ENCODE results near the gene NFIA. TPM values are rescaled to one million over a fixed set of nuclear protein-coding genes. Genes with fewer than 3 reads are reported as not detected.

Gene NFIA
- total and polyA plus RNA-seq, 4 experiments from 2014 or later: 5.1 to 7.3 (median 6.7) TPM

DNA sequence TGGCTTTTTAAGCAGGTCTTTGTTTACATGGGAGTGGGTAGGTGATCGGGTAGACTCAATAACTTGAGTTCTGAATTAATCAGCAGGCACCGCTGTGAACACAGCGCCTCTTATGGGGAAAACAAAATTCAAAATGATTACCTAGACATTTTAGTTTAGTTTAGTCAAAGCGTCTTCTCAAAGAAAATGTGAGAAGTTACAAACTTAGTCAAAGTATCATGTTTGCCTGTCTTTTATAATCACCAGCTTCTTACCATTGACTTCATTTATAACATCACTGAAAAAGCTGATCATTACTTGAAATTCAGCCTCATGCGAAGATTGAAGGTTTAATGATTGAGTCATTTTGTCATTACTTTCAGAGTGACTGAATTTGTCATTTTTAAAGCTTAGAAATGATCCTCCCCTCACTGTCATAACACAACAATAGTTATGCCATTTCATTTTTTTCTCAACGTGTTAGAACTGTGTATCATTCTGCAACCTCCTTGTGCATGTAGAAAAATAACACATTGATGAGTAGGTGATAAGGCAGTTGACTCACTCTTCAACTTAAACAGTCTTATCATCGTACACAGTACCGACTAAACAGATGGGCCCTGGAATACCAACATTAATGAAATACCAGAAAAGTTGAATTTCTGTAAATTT lies 188.5 kb downstream of the NFIA start:
- Histone ChIP-seq H3K36me3 (ENCODE audit: insufficient read depth, low read length) (no peaks in the 10 kb centered on the region), H3K27me3 (ENCODE audit: insufficient read depth, low read length) (no peaks in the 10 kb centered on the region), H3K4me3 (ENCODE audit: low read length in 2 of 2) (no peak overlapping the region), H3K4me1 (ENCODE audit: insufficient read depth, low read length) (peaks cover 7% of the 10 kb centered on the region), H3K9me3 (ENCODE audit: control insufficient read depth in 1 of 2, low read length in 2 of 2) (no peaks in the 10 kb centered on the region), H3K27ac (ENCODE audit: low read depth, low read length) (no peak overlapping the region)
- ChIA-PET CTCF (ENCODE audit: partially characterized antibody) (interaction anchor here (1.0 to 4.2 kb wide), 5 partner anchors 11 to 228 kb away, joined by 3 to 31 read pairs (median 5); no protein-coding TSS in a partner anchor), POLR2A (ENCODE audit: partially characterized antibody) (no interaction called here)
- peaks cover 6 to 16% (median 11%) of the 10 kb centered on the region in 4 donors for H3K4me1 Mint-ChIP-seq
- intact Hi-C loops (cut with micrococcal nuclease): loop anchor here (1.0 kb wide), 1 partner anchor 221 kb away; no protein-coding TSS in a partner anchor
- no peaks in the 10 kb centered on the region for H3K27me3 Mint-ChIP-seq
- no peaks in the 10 kb centered on the region for H3K36me3 Mint-ChIP-seq
- H3K9me3 Mint-ChIP-seq: no peaks in the 10 kb centered on the region
- DNase-seq: peak in 1 of 5 donors; percentile 16
- H3K4me3 Mint-ChIP-seq: peak overlapping the region in 1 of 8 donors; percentile 62
- H3K27ac Mint-ChIP-seq: no peak overlapping the region

DNA sequence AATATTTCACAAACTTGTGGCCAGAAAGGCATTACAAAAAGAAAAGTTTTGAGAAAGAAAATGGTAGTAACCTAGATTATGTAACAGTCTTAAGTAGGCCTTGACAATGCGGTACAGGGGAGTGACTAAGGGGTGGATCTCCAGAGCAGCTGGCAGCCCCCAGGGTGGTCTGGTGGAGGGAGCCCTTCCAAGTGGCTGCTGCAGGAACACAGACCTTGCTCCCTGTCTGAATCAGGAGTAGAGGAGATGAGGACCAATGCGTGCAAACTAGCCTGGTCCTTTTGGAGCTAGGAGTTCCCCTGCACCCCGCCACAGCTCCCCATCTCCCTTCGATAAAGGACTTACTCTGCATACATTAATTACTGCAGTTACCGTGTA lies 189.0 kb downstream of the NFIA start:
- Histone ChIP-seq H3K27ac (ENCODE audit: low read depth, low read length) (no peak overlapping the region), H3K36me3 (ENCODE audit: insufficient read depth, low read length) (no peaks in the 10 kb centered on the region), H3K9me3 (ENCODE audit: control insufficient read depth in 1 of 2, low read length in 2 of 2) (no peaks in the 10 kb centered on the region), H3K4me3 (ENCODE audit: low read length in 2 of 2) (no peak overlapping the region), H3K4me1 (ENCODE audit: insufficient read depth, low read length) (peaks cover 7% of the 10 kb centered on the region), H3K27me3 (ENCODE audit: insufficient read depth, low read length) (no peaks in the 10 kb centered on the region)
- Mint-ChIP-seq H3K27ac (no peak overlapping the region), H3K27me3 (no peaks in the 10 kb centered on the region), H3K4me1 (peaks cover 6 to 16% (median 11%) of the 10 kb centered on the region in 4 donors), H3K9me3 (no peaks in the 10 kb centered on the region), H3K36me3 (no peaks in the 10 kb centered on the region), H3K4me3 (no peak overlapping the region)
- ChIA-PET POLR2A (ENCODE audit: partially characterized antibody) (no interaction called here), CTCF (ENCODE audit: partially characterized antibody) (interaction anchor here (0.9 to 4.2 kb wide), 6 partner anchors 11 to 228 kb away, joined by 3 to 31 read pairs (median 4); no protein-coding TSS in a partner anchor)
- DNase-seq: no peak
- intact Hi-C loops (cut with micrococcal nuclease): no loop called here

DNA sequence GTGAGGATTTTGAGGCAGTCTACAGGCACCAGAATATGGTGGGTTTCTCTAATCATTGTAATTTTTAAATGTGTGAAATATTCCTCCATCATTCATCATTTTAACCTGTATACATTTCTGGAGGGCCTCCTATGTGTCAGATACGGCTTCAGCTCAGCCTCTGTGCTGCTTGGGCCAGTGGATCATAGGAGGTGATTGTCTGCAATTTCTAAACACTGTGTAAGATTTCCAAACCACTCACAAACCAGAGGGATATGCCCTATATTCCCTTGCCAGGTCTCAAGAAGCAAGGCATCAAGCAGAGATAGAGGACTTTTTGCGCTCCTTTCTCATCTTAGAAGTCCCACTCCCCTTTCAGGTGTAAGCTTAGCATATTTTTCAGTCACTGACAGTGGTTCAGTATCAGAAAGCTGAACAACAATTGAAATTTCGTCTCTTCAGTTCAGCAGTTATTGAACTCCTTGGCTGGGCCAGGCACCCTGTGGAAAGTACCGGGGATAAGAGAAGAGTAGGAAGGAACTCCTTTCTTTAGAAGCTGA lies 190.9 kb downstream of the NFIA start:
- Mint-ChIP-seq H3K27me3 (no peaks in the 10 kb centered on the region), H3K4me1 (peaks cover 6 to 16% (median 11%) of the 10 kb centered on the region in 4 donors), H3K4me3 (no peak overlapping the region), H3K36me3 (peaks cover 0 to 2% of the 10 kb centered on the region in 2 donors), H3K9me3 (no peaks in the 10 kb centered on the region), H3K27ac (no peak overlapping the region)
- peaks cover 7% of the 10 kb centered on the region for H3K4me1 ChIP-seq (ENCODE audit: insufficient read depth, low read length)
- H3K27me3 ChIP-seq (ENCODE audit: insufficient read depth, low read length): no peaks in the 10 kb centered on the region
- no peak overlapping the region for H3K4me3 ChIP-seq (ENCODE audit: low read length in 2 of 2)
- POLR2A ChIA-PET (ENCODE audit: partially characterized antibody): no interaction called here
- no peaks in the 10 kb centered on the region for H3K36me3 ChIP-seq (ENCODE audit: insufficient read depth, low read length)
- H3K27ac ChIP-seq (ENCODE audit: low read depth, low read length): no peak overlapping the region
- DNase-seq: no peak
- intact Hi-C loops (cut with micrococcal nuclease): no loop called here
- CTCF ChIA-PET (ENCODE audit: partially characterized antibody): no interaction called here
- H3K9me3 ChIP-seq (ENCODE audit: control insufficient read depth in 1 of 2, low read length in 2 of 2): no peaks in the 10 kb centered on the region

DNA sequence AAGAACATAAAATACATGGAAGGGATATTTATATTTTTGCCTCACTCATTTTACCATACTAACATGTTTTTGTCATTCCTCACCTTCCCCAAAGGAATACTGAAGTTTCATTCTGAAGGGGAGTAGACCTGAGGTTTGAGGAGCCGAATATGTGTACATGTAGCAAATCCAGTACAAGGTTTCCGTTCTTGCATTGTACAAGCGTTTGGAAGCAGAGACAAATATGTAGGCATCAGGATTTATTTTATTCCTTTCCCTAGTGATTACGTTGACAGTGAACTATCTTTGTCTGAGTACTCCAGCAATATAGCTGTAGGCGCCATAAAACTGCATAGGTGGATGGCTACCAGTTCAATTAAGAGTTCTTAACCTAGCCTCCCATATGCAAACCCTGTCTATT lies 191.5 kb downstream of the NFIA start:
- ChIA-PET POLR2A (ENCODE audit: partially characterized antibody) (no interaction called here), CTCF (ENCODE audit: partially characterized antibody) (no interaction called here)
- H3K27ac ChIP-seq (ENCODE audit: low read depth, low read length): no peak overlapping the region
- H3K4me1 ChIP-seq (ENCODE audit: insufficient read depth, low read length): peaks cover 7% of the 10 kb centered on the region
- Mint-ChIP-seq H3K36me3 (peaks cover 0 to 3% of the 10 kb centered on the region in 2 donors), H3K9me3 (no peaks in the 10 kb centered on the region), H3K4me3 (no peak overlapping the region), H3K27me3 (no peaks in the 10 kb centered on the region), H3K27ac (no peak overlapping the region), H3K4me1 (peaks cover 6 to 16% (median 11%) of the 10 kb centered on the region in 4 donors)
- H3K27me3 ChIP-seq (ENCODE audit: insufficient read depth, low read length): no peaks in the 10 kb centered on the region
- no peak for DNase-seq
- intact Hi-C loops (cut with micrococcal nuclease): no loop called here
- no peaks in the 10 kb centered on the region for H3K36me3 ChIP-seq (ENCODE audit: insufficient read depth, low read length)
- H3K4me3 ChIP-seq (ENCODE audit: low read length in 2 of 2): no peak overlapping the region
- no peaks in the 10 kb centered on the region for H3K9me3 ChIP-seq (ENCODE audit: control insufficient read depth in 1 of 2, low read length in 2 of 2)

DNA sequence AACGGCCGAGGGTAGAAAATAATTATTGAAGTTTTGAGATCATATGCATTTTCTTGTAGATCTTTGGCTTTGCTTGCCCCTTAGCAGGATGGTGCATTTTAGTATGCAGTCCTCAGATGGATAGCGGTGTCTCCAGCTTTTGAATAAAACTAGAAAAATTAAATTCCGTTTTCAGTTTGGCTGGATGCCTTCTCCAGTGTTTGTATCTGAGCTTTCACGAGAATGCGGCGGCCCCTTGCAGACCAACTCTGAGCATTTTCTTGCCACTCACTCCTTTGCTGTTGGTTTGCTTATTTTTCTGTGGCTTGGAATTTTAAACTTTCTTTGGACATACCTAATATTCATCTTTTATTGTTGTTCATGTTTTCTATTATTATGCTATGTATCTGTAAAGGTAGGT lies 192.6 kb downstream of the NFIA start:
- Mint-ChIP-seq H3K36me3 (peaks cover 0 to 7% of the 10 kb centered on the region in 2 donors), H3K9me3 (no peaks in the 10 kb centered on the region), H3K4me3 (no peak overlapping the region), H3K27me3 (no peaks in the 10 kb centered on the region), H3K27ac (no peak overlapping the region), H3K4me1 (peaks cover 4 to 13% (median 10%) of the 10 kb centered on the region in 4 donors)
- no peak for DNase-seq
- H3K9me3 ChIP-seq (ENCODE audit: control insufficient read depth in 1 of 2, low read length in 2 of 2): no peaks in the 10 kb centered on the region
- intact Hi-C loops (cut with micrococcal nuclease): no loop called here
- H3K4me3 ChIP-seq (ENCODE audit: low read length in 2 of 2): no peak overlapping the region
- H3K36me3 ChIP-seq (ENCODE audit: insufficient read depth, low read length): no peaks in the 10 kb centered on the region
- ChIA-PET CTCF (ENCODE audit: partially characterized antibody) (no interaction called here), POLR2A (ENCODE audit: partially characterized antibody) (no interaction called here)
- peaks cover 7% of the 10 kb centered on the region for H3K4me1 ChIP-seq (ENCODE audit: insufficient read depth, low read length)
- no peak overlapping the region for H3K27ac ChIP-seq (ENCODE audit: low read depth, low read length)
- H3K27me3 ChIP-seq (ENCODE audit: insufficient read depth, low read length): no peaks in the 10 kb centered on the region

DNA sequence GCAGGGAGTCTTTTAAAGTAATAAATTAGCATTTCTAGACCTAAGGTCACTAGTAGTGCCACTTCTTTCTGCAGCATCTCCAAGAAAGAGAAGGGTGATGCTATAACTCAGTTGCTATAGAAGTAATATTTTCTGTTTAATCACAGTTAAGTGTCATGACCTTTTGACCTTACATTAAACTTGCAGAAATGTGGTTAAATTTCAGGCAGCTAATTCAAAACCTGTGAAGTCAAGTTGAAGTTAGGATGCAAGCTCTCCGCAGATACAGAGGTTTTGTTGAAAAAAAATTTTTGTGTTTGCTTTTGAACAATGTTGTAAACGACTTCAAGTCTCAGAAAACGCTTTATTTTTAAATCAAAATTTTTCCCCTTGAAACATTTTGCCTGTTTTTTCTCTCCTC lies 193.9 kb downstream of the NFIA start:
- no peak for DNase-seq
- ChIA-PET CTCF (ENCODE audit: partially characterized antibody) (no interaction called here), POLR2A (ENCODE audit: partially characterized antibody) (no interaction called here)
- Mint-ChIP-seq H3K4me1 (peaks cover 0 to under 1% (median 0%) of the 10 kb centered on the region in 4 donors), H3K27me3 (no peaks in the 10 kb centered on the region), H3K9me3 (no peaks in the 10 kb centered on the region), H3K4me3 (no peak overlapping the region), H3K27ac (no peak overlapping the region), H3K36me3 (peaks cover 0 to 10% of the 10 kb centered on the region in 2 donors)
- Histone ChIP-seq H3K4me1 (ENCODE audit: insufficient read depth, low read length) (no peaks in the 10 kb centered on the region), H3K27me3 (ENCODE audit: insufficient read depth, low read length) (no peaks in the 10 kb centered on the region), H3K9me3 (ENCODE audit: control insufficient read depth in 1 of 2, low read length in 2 of 2) (no peaks in the 10 kb centered on the region), H3K4me3 (ENCODE audit: low read length in 2 of 2) (no peak overlapping the region), H3K27ac (ENCODE audit: low read depth, low read length) (no peak overlapping the region), H3K36me3 (ENCODE audit: insufficient read depth, low read length) (no peaks in the 10 kb centered on the region)
- intact Hi-C loops (cut with micrococcal nuclease): no loop called here

DNA sequence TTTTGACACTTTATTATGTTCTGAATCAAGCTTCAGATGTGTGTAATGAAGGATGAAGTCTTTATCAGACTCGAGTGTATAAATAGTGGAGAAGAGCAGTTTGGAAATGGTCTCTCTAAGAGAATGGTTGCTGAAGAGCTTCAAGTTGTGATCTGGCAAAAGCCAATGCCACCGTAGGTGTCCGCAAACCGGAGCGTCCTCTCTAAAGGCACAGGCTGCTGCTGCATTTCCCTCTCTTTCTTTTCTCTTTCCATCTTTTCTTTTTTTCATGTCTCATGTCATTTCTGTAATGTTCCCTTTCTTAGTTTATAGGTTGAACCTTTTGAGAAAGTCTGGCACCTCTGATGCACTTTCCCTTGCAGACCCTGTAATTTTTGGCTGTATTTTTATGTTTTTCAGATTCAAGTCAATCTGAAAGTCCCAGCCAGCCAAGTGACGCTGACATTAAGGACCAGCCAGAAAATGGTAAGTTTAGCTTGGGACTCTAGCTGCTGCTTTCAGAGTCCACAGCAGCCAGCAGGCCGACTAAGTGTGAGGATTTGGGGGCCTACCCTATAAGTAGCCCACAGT lies 194.8 kb downstream of the NFIA start:
- Histone ChIP-seq H3K4me1 (ENCODE audit: insufficient read depth, low read length) (no peaks in the 10 kb centered on the region), H3K36me3 (ENCODE audit: insufficient read depth, low read length) (no peaks in the 10 kb centered on the region), H3K27ac (ENCODE audit: low read depth, low read length) (no peak overlapping the region), H3K4me3 (ENCODE audit: low read length in 2 of 2) (no peak overlapping the region), H3K27me3 (ENCODE audit: insufficient read depth, low read length) (no peaks in the 10 kb centered on the region), H3K9me3 (ENCODE audit: control insufficient read depth in 1 of 2, low read length in 2 of 2) (no peaks in the 10 kb centered on the region)
- intact Hi-C loops (cut with micrococcal nuclease): no loop called here
- H3K4me3 Mint-ChIP-seq: no peak overlapping the region
- no peaks in the 10 kb centered on the region for H3K27me3 Mint-ChIP-seq
- peaks cover 0 to 10% of the 10 kb centered on the region in 2 donors for H3K36me3 Mint-ChIP-seq
- ChIA-PET POLR2A (ENCODE audit: partially characterized antibody) (no interaction called here), CTCF (ENCODE audit: partially characterized antibody) (interaction anchor here (1.0 kb wide), 1 partner anchor 11 kb away, joined by 3 read pairs; no protein-coding TSS in a partner anchor)
- no peak for DNase-seq
- H3K27ac Mint-ChIP-seq: no peak overlapping the region
- H3K9me3 Mint-ChIP-seq: no peaks in the 10 kb centered on the region
- H3K4me1 Mint-ChIP-seq: no peaks in the 10 kb centered on the region

Measured in CD4-positive, alpha-beta memory T cell (primary cell).